Colonic mucosa (tissue), 4 donors: ENCODE data around the gene FNIP2. TPM values are rescaled to one million over a fixed set of nuclear protein-coding genes. Genes with fewer than 3 reads are reported as not detected.

Experiments
- DNase-seq: peaks from one replicate; pipeline ENCODE4 v3.0.0-alpha.2; 2020
- H3K27ac ChIP-seq: fragments of 200-600 bp; one replicate; pipeline ENCODE4 v1.8.0; 2021
- H3K27me3 ChIP-seq: fragments of 200-600 bp; one replicate; pipeline ENCODE4 v1.8.0; 2021
- H3K36me3 ChIP-seq: fragments of 200-600 bp; one replicate; pipeline ENCODE4 v1.8.0; 2021
- H3K4me1 ChIP-seq: fragments of 200-600 bp; one replicate; pipeline ENCODE4 v1.8.0; 2021; ENCODE audit warnings: mild to moderate bottlenecking
- H3K4me3 ChIP-seq: fragments of 200-600 bp; one replicate; pipeline ENCODE4 v1.8.0; 2021
- H3K9ac ChIP-seq, 2 donors: one replicate each; pipeline ENCODE4 v1.7.0; 2013; ENCODE audit warnings: control low read depth in 2 of 2, low read depth in 2 of 2, low read length in 2 of 2
- H3K9me3 ChIP-seq: fragments of 200-600 bp; one replicate; pipeline ENCODE4 v1.8.0; 2021
- CTCF ChIP-seq: fragments of 200-600 bp; IDR thresholded peaks from one replicate; pipeline ENCODE4 v1.8.0; 2022; ENCODE audit warnings: antibody characterized with exemption, mild to moderate bottlenecking
- intact Hi-C: fragments of 100-400 bp; cut with DNase I; formaldehyde crosslinking; loops from one replicate; pipeline ENCODE4 v1.14.1; 2022
- total RNA-seq, 2 donors: library from RNA; stranded (reverse); fragmentation: NEBNext Ultra II Directional in 1 of 2; extraction: Animal tissue kit (Norgen Biotek cat#: 25700) in 1 of 2; gene quantifications; one replicate each; pipeline ENCODE4 v1.2.1, GENCODE V29; 2021
- donor health status: healthy.
- donor health status: DM: no; HTN: no; CAD: no.
- donor health status: DM: no; HTN: no; CAD: no.

FNIP2 gene
- total RNA-seq, 2 donors from 2014 or later: 56.2 to 89.6 TPM

- intact Hi-C loops: no loop called here
- no peak overlapping the region for H3K4me3 ChIP-seq
- no peaks in the 10 kb centered on the region for H3K27me3 ChIP-seq
- H3K9ac ChIP-seq: no peak overlapping the region
- no peak for TF ChIP-seq CTCF
- H3K9me3 ChIP-seq: no peaks in the 10 kb centered on the region
- no peaks in the 10 kb centered on the region for H3K36me3 ChIP-seq
- H3K4me1 ChIP-seq: no peaks in the 10 kb centered on the region
- DNase-seq: no peak
- no peak overlapping the region for H3K27ac ChIP-seq
Observed at GRCh38 chr4:158847535-158847934, 78.7 kb downstream of the FNIP2 start.

GRCh38 chr4:158849681-158850080, 80.9 kb downstream of the FNIP2 start:
- no peak overlapping the region for H3K9ac ChIP-seq
- intact Hi-C loops: loop anchor here (2.0 to 10.0 kb wide), 3 partner anchors 119 to 595 kb away; no protein-coding TSS in a partner anchor
- TF ChIP-seq CTCF: no peak
- H3K36me3 ChIP-seq: no peaks in the 10 kb centered on the region
- no peak overlapping the region for H3K27ac ChIP-seq
- no peaks in the 10 kb centered on the region for H3K4me1 ChIP-seq
- H3K4me3 ChIP-seq: no peak overlapping the region
- H3K9me3 ChIP-seq: no peaks in the 10 kb centered on the region
- DNase-seq: no peak
- no peaks in the 10 kb centered on the region for H3K27me3 ChIP-seq

GRCh38 chr4:158850371-158850770, 81.5 kb downstream of the FNIP2 start:
- no peak overlapping the region for H3K4me3 ChIP-seq
- no peak for TF ChIP-seq CTCF
- H3K9ac ChIP-seq: no peak overlapping the region
- H3K36me3 ChIP-seq: no peaks in the 10 kb centered on the region
- no peaks in the 10 kb centered on the region for H3K9me3 ChIP-seq
- no peaks in the 10 kb centered on the region for H3K4me1 ChIP-seq
- H3K27ac ChIP-seq: no peak overlapping the region
- no peak for DNase-seq
- H3K27me3 ChIP-seq: no peaks in the 10 kb centered on the region
- intact Hi-C loops: loop anchor here (2.0 to 10.0 kb wide), 3 partner anchors 120 to 594 kb away; no protein-coding TSS in a partner anchor

- Histone ChIP-seq H3K27ac (no peak overlapping the region), H3K9ac (no peak overlapping the region), H3K27me3 (no peaks in the 10 kb centered on the region), H3K36me3 (no peaks in the 10 kb centered on the region), H3K9me3 (no peaks in the 10 kb centered on the region), H3K4me1 (no peaks in the 10 kb centered on the region), H3K4me3 (no peak overlapping the region)
- intact Hi-C loops: loop anchor here (2.0 to 10.0 kb wide), 3 partner anchors 120 to 594 kb away; no protein-coding TSS in a partner anchor
- peak; percentile 68 for TF ChIP-seq CTCF
- DNase-seq: no peak
Observed at GRCh38 chr4:158850800-158851644, 82.2 kb downstream of the FNIP2 start.

GRCh38 chr4:158854236-158854635, 85.4 kb downstream of the FNIP2 start:
- no peak overlapping the region for H3K9ac ChIP-seq
- no peak overlapping the region for H3K27ac ChIP-seq
- intact Hi-C loops: loop anchor here (5.0 to 10.0 kb wide), 2 partner anchors 348 to 591 kb away; no protein-coding TSS in a partner anchor
- no peaks in the 10 kb centered on the region for H3K27me3 ChIP-seq
- H3K36me3 ChIP-seq: no peaks in the 10 kb centered on the region
- no peak overlapping the region for H3K4me3 ChIP-seq
- TF ChIP-seq CTCF: no peak
- no peaks in the 10 kb centered on the region for H3K4me1 ChIP-seq
- DNase-seq: no peak
- H3K9me3 ChIP-seq: no peaks in the 10 kb centered on the region
